PC-9 (cell line): ENCODE measurements around the gene CD44. TPM values are rescaled to one million over a fixed set of nuclear protein-coding genes. Genes with fewer than 3 reads are reported as not detected.

Source experiments
- BruUV-seq: library from RNA; stranded (reverse); fragments of 400-500 nt; replicated peaks from 2 replicates; lab custom pipeline; 2021; lab: Mats Ljungman, UMichigan
- CTCF ChIA-PET: fragments of 300-600 bp; sonication (Branson Sonifier 250); formaldehyde crosslinking; loops from one replicate; lab custom pipeline; 2022; ENCODE audit warnings: antibody characterized with exemption; lab: Charles Lee
- POLR2A ChIA-PET: fragments of 300-600 bp; sonication (Branson Sonifier 250); formaldehyde crosslinking; loops from one replicate; lab custom pipeline; 2022; ENCODE audit warnings: antibody characterized with exemption; ENCODE audit not compliant: unreplicated experiment; lab: Charles Lee
- DNase-seq, 2 experiments: peaks; one replicate each; pipeline versions ENCODE4 v3.0.0 to v3.0.0-alpha.2; 2015 to 2022; ENCODE audit warnings: mixed read lengths in 1 of 2
- H2AFZ ChIP-seq: fragments of 200-600 bp; sonication (generic); 2 replicates; pipeline ENCODE4 v1.8.1; 2017; ENCODE audit warnings: antibody characterized with exemption
- H3F3A ChIP-seq: fragments of 200-600 bp; sonication (generic); 2 replicates; pipeline ENCODE4 v1.8.1; 2017; ENCODE audit warnings: antibody characterized with exemption, mild to moderate bottlenecking, low read depth; ENCODE audit not compliant: insufficient read depth
- H3K27ac ChIP-seq: fragments of 200-600 bp; sonication (generic); 2 replicates; pipeline ENCODE4 v1.6.1; 2016; ENCODE audit warnings: mixed run types
- H3K27me3 ChIP-seq: fragments of 200-600 bp; sonication (generic); 2 replicates; pipeline ENCODE4 v1.6.1; 2016; ENCODE audit warnings: low read depth, mixed run types; ENCODE audit not compliant: insufficient read depth
- H3K36me3 ChIP-seq: fragments of 200-600 bp; sonication (generic); 2 replicates; pipeline ENCODE4 v1.6.1; 2016; ENCODE audit warnings: low read depth, mixed run types
- H3K4me1 ChIP-seq: fragments of 200-600 bp; sonication (generic); replicated peaks from 2 replicates; pipeline ENCODE4 v1.6.1; 2016; ENCODE audit warnings: mixed run types; ENCODE audit not compliant: insufficient read depth
- H3K4me2 ChIP-seq: fragments of 200-600 bp; sonication (generic); 2 replicates; pipeline ENCODE4 v1.6.1; 2017; ENCODE audit warnings: mixed run types
- H3K4me3 ChIP-seq: fragments of 200-600 bp; sonication (generic); 2 replicates; pipeline ENCODE4 v1.6.1; 2016; ENCODE audit warnings: mixed run types
- H3K79me2 ChIP-seq: fragments of 200-600 bp; sonication (generic); 2 replicates; pipeline ENCODE4 v1.6.1; 2017; ENCODE audit warnings: low read depth, mixed run types
- H3K9me2 ChIP-seq: fragments of 200-600 bp; sonication (generic); 2 replicates; pipeline ENCODE4 v1.8.1; 2017; ENCODE audit warnings: mild to moderate bottlenecking; ENCODE audit not compliant: insufficient read depth
- H3K9me3 ChIP-seq: fragments of 200-600 bp; sonication (generic); 2 replicates; pipeline ENCODE4 v1.8.1; 2016; ENCODE audit warnings: low read depth; ENCODE audit not compliant: insufficient read depth
- H4K20me1 ChIP-seq: fragments of 200-600 bp; sonication (generic); 2 replicates; pipeline ENCODE4 v1.8.1; 2017; ENCODE audit not compliant: insufficient read depth
- EZH2 ChIP-seq: fragments of 200-600 bp; sonication (generic); IDR thresholded peaks from 2 replicates; pipeline ENCODE4 v1.8.0; 2017; ENCODE audit warnings: antibody characterized with exemption, low read depth
- intact Hi-C: fragments of 100-400 bp; cut with micrococcal nuclease; formaldehyde crosslinking; loops from one replicate; pipeline ENCODE4 v1.10.0; 2022; ENCODE audit not compliant: unreplicated experiment
- total RNA-seq: library from RNA; stranded (reverse); gene quantifications from 2 replicates; pipeline ENCODE4 v1.2.3, GENCODE V29; 2021
- TF ChIP-seq, protein P1 (sequence below): fragments of 200-600 bp; sonication (generic); conservative IDR thresholded peaks from 2 replicates; pipeline ENCODE4 v1.6.1; 2017; ENCODE audit warnings: mixed run types, antibody characterized with exemption, mild to moderate bottlenecking, moderate library complexity

CD44 gene
- total RNA-seq, 1 experiment from 2014 or later, result 775 TPM

DNA sequence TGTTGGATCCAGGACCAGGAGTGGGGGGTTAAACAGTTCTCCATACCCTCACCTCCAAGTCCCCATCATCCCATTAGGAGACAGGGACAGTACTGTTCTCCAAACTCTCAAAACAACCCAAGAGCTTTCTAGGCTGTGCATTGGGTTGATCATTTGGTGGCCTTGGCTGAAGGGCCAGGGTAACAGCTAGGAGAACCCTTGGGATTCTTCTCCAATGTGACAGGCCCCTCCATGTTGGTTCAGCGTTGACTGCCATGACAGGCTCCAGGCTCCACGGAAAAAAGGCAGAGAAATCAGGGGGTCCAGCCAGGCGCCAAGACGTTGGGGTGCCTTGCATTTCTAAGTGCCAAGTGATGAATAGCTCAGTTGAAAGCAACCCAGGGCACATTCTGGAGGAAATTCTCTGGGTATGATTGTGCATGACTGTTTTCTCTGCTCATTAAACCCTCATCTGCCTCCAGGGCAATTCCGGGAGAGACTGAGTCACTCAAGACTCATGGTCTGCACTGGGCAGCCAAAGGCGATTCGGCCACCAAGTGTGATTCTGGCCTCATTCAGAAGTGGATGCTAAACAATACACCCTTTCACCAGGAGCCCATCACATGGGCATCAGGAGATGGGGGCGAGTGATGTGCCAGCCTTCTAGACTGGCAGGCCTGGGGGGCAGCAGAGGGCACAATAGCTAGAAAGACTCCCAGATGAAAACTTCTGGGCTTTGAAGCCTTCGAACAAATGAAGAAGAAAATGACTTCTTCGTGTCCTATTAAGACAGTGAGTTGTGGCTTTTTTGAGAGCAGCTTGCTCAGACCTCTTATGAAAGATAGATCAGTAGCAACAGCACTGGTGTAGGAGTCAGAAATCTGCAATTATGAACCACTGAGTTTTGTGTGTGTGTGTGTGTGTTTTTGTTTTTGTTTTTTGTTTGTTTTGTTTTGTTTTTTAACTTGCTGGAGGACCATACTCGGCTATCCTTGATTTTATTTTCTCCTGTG is 27.7 kb downstream of the CD44 start:
- peaks cover 83% of the 10 kb centered on the region for H3K36me3 ChIP-seq
- H3K4me1 ChIP-seq, result peaks cover 100% of the 10 kb centered on the region
- no peaks in the 10 kb centered on the region for H3K9me2 ChIP-seq
- peaks cover 98% of the 10 kb centered on the region for H3K79me2 ChIP-seq
- peak overlapping the region; percentile 36 for H3K4me3 ChIP-seq
- H3K4me2 ChIP-seq, result peak overlapping the region; percentile 74
- TSS peak; percentile 92 for BruUV-seq
- H3K27ac ChIP-seq, result peak overlapping the region; percentile 94
- ChIA-PET CTCF (interaction anchor here (0.6 to 0.7 kb wide), 2 partner anchors 17 to 33 kb away, joined by 4 to 5 read pairs; no protein-coding TSS in a partner anchor), POLR2A (interaction anchor here (0.6 to 0.7 kb wide), 7 partner anchors 25 to 527 kb away, joined by 3 to 7 read pairs (median 4); no protein-coding TSS in a partner anchor)
- TF ChIP-seq, protein P1, sequence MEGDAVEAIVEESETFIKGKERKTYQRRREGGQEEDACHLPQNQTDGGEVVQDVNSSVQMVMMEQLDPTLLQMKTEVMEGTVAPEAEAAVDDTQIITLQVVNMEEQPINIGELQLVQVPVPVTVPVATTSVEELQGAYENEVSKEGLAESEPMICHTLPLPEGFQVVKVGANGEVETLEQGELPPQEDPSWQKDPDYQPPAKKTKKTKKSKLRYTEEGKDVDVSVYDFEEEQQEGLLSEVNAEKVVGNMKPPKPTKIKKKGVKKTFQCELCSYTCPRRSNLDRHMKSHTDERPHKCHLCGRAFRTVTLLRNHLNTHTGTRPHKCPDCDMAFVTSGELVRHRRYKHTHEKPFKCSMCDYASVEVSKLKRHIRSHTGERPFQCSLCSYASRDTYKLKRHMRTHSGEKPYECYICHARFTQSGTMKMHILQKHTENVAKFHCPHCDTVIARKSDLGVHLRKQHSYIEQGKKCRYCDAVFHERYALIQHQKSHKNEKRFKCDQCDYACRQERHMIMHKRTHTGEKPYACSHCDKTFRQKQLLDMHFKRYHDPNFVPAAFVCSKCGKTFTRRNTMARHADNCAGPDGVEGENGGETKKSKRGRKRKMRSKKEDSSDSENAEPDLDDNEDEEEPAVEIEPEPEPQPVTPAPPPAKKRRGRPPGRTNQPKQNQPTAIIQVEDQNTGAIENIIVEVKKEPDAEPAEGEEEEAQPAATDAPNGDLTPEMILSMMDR, result no peak
- no peak for TF ChIP-seq EZH2
- H4K20me1 ChIP-seq, result no peaks in the 10 kb centered on the region
- H3K27me3 ChIP-seq, result no peaks in the 10 kb centered on the region
- peaks cover 99% of the 10 kb centered on the region for H3F3A ChIP-seq
- intact Hi-C loops, result loop anchor here (1.0 to 5.0 kb wide), 3 partner anchors 22 to 226 kb away; no protein-coding TSS in a partner anchor
- DNase-seq, result peak; percentile 90 to 98
- H2AFZ ChIP-seq, result no peak overlapping the region
- H3K9me3 ChIP-seq, result no peaks in the 10 kb centered on the region

DNA sequence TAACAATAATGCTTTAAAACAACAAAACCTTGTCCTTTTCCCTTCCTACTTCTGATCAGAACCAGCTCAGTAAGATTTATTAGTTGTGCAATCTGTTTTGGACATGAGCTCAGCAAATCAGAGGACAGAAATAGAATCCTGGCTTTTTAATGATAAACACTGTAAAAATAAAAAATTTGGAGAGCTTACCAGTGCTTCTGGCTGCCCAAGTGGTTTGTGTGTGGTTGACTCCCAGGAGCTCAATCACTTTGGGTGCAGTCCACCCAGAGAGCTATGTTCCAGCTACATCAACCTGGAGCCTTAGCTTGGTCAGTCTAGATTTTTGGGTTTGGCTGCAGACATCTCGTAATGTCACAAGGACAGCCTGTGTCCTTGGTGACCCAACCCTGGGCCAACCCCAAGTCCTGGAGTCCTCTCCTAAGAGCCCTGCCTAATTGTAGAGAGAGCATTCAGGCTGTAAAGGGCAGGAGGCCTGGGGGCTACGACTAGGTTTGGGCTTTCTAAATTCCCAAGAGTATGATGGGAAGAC is 28.5 kb downstream of the CD44 start:
- H3K79me2 ChIP-seq, result peaks cover 98% of the 10 kb centered on the region
- H3K27me3 ChIP-seq, result no peaks in the 10 kb centered on the region
- no peaks in the 10 kb centered on the region for H3K9me2 ChIP-seq
- H4K20me1 ChIP-seq, result no peaks in the 10 kb centered on the region
- POLR2A ChIA-PET, result interaction anchor here (0.6 kb wide), 1 partner anchor 26 kb away, joined by 3 read pairs; no protein-coding TSS in a partner anchor
- peaks cover 100% of the 10 kb centered on the region for H3K4me1 ChIP-seq
- peak overlapping the region; percentile 74 for H3K4me2 ChIP-seq
- H3K9me3 ChIP-seq, result no peaks in the 10 kb centered on the region
- H2AFZ ChIP-seq, result no peak overlapping the region
- CTCF ChIA-PET, result interaction anchor here (0.6 to 0.7 kb wide), 2 partner anchors 16 to 34 kb away, joined by 4 to 5 read pairs; no protein-coding TSS in a partner anchor
- TSS peak; percentile 9 for BruUV-seq
- intact Hi-C loops, result loop anchor here (5.0 kb wide), 1 partner anchor 225 kb away; no protein-coding TSS in a partner anchor
- no peak for DNase-seq
- TF ChIP-seq EZH2, result no peak
- TF ChIP-seq, protein P1, result no peak
- H3F3A ChIP-seq, result peaks cover 99% of the 10 kb centered on the region
- peaks cover 84% of the 10 kb centered on the region for H3K36me3 ChIP-seq
- H3K4me3 ChIP-seq, result peak overlapping the region; percentile 2; the same call in 1 of the 2 replicates
- H3K27ac ChIP-seq, result peak overlapping the region; percentile 94

DNA sequence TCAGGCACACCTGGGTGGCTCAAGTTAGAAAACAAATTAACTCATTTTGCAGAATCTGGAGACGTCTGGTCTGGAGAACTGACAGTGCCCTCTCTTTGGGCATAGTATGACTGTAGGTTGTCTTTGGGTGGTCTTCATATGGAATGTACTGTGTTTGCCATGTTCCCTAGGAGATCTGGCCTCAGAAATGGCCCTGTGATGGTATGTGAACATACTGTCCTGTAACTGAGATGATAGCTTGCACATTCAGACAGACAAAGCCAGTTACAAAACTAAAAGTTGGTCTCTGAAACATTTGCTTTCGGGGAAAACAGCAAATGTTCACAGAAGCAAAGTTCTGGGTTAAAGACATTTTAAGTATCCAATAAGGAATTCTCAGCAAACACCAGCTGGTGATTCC is 29.7 kb downstream of the CD44 start:
- no peaks in the 10 kb centered on the region for H3K9me3 ChIP-seq
- POLR2A ChIA-PET, result no interaction called here
- CTCF ChIA-PET, result interaction anchor here (0.6 kb wide), 1 partner anchor 15 kb away, joined by 3 read pairs; no protein-coding TSS in a partner anchor
- H3K4me2 ChIP-seq, result 0 out of 2 replicates have a peak overlapping the region, but pooled peaks have one; percentile 74
- peaks cover 97% of the 10 kb centered on the region for H3K79me2 ChIP-seq
- peaks cover 99% of the 10 kb centered on the region for H3F3A ChIP-seq
- peak overlapping the region; percentile 94 for H3K27ac ChIP-seq
- TF ChIP-seq, protein P1, result no peak
- no peak for TF ChIP-seq EZH2
- BruUV-seq, result no TSS peak
- peaks cover 100% of the 10 kb centered on the region for H3K4me1 ChIP-seq
- H4K20me1 ChIP-seq, result no peaks in the 10 kb centered on the region
- intact Hi-C loops, result loop anchor here (5.0 kb wide), 1 partner anchor 224 kb away; no protein-coding TSS in a partner anchor
- DNase-seq, result no peak
- no peaks in the 10 kb centered on the region for H3K27me3 ChIP-seq
- no peak overlapping the region for H2AFZ ChIP-seq
- H3K36me3 ChIP-seq, result peaks cover 81% of the 10 kb centered on the region
- no peak overlapping the region for H3K4me3 ChIP-seq
- no peaks in the 10 kb centered on the region for H3K9me2 ChIP-seq
